ENCODE results near the gene CTNNA2.

The CTNNA2 gene

DNA sequence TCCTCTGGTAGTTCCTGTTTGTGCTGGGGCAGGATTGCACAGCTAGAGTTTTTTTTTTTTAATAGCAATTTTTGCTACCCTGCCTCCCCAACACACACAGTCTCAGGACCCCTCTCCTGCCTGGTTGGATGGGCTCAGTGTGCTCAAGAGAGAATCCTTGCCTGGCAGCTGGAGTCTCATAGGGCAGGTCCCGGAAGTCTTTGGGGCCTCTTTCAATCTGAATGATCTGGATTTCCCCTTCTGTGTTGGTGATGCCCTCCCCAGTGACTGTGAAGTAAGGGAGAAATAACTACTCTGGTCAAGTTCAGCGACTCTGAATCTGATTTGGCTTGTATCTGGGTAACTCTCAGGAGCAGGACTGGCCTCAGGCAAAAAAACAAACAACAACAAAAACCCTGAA is 1012.3 kb downstream of the CTNNA2 start:
- H3K27ac ChIP-seq (ENCODE audit: low read depth, low read length, severe bottlenecking) = no peak overlapping the region
- H3K4me1 ChIP-seq (ENCODE audit: control insufficient read depth, insufficient read depth, low read length, poor library complexity, severe bottlenecking) = no peaks in the 10 kb centered on the region
- WGBS, 2 experiments (ENCODE audit: insufficient coverage in 2 of 2) = 100% methylated on average over 1 of the region's 2 CpGs; no CpG with 5 or more reads in 1 of the 2 experiments
- H3K4me3 ChIP-seq (ENCODE audit: extremely low read depth, insufficient read depth, low read length, poor library complexity, severe bottlenecking) = no peak overlapping the region
- no peaks in the 10 kb centered on the region for H3K36me3 ChIP-seq (ENCODE audit: control insufficient read depth, insufficient read depth, low read length)
- no peaks in the 10 kb centered on the region for H3K9me3 ChIP-seq (ENCODE audit: control insufficient read depth, low read length)

DNA sequence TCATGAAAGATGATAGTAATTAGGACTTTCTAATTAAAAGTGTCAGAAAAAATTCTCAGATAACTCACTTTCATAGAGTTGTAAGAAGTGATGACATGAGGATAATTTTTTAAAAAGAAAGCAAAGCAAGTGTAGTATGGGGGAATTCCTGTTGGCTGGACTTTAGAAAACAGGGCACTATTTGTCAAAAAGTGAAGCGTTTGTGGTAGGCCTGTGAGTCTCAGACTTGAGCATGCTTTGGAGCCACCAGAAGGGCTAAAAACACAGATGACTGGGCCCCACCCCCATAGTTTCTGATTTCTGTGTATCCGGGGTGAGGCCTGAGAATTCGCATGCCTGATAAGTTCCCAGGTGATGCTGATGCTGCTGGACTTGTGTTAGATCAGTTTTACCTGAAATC is 1014.3 kb downstream of the CTNNA2 start:
- no peaks in the 10 kb centered on the region for H3K36me3 ChIP-seq (ENCODE audit: control insufficient read depth, insufficient read depth, low read length)
- no peaks in the 10 kb centered on the region for H3K4me1 ChIP-seq (ENCODE audit: control insufficient read depth, insufficient read depth, low read length, poor library complexity, severe bottlenecking)
- H3K9me3 ChIP-seq (ENCODE audit: control insufficient read depth, low read length) = no peaks in the 10 kb centered on the region
- 81 to 83% methylated on average over 3 of the region's 3 CpGs for WGBS, 2 experiments (ENCODE audit: insufficient coverage in 2 of 2)
- no peak overlapping the region for H3K27ac ChIP-seq (ENCODE audit: low read depth, low read length, severe bottlenecking)
- H3K4me3 ChIP-seq (ENCODE audit: extremely low read depth, insufficient read depth, low read length, poor library complexity, severe bottlenecking) = no peak overlapping the region

DNA sequence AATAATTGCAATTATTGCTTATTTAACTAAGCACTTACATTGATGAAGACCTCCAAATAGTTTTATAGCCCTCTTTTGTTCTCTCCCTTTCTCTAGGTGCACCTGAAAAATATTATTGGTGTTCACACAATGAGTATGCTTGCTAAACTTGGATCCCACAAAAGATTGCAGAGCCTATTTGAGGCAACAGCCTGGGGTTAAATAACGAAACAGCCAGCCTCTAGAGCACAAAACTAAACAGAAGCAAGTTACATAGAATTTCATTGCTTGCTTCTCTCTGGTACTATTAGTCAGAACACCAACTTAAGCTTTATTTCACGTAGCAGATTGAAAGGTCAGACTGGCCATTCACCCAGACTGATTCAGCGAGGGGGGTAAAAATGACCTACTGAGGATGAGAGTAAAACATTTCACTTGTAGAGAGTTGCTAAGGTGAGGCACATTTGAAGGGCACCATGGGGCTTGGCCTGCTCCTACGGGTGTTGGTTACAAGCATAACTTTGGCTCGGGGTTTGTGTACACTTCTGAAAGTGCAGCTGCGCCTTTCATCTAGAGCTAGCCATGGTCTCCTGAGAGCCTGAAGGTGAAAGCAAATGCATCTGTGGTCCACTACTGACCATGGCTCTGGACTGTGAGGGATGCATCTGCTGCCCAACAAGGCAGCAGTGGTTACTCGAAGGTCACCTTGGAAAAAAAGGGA is 1016.8 kb downstream of the CTNNA2 start:
- no peaks in the 10 kb centered on the region for H3K36me3 ChIP-seq (ENCODE audit: control insufficient read depth, insufficient read depth, low read length)
- 82 to 92% methylated on average over 5 to 6 of the region's 7 CpGs for WGBS, 2 experiments (ENCODE audit: insufficient coverage in 2 of 2)
- no peaks in the 10 kb centered on the region for H3K4me1 ChIP-seq (ENCODE audit: control insufficient read depth, insufficient read depth, low read length, poor library complexity, severe bottlenecking)
- H3K27ac ChIP-seq (ENCODE audit: low read depth, low read length, severe bottlenecking) = no peak overlapping the region
- no peaks in the 10 kb centered on the region for H3K9me3 ChIP-seq (ENCODE audit: control insufficient read depth, low read length)
- no peak overlapping the region for H3K4me3 ChIP-seq (ENCODE audit: extremely low read depth, insufficient read depth, low read length, poor library complexity, severe bottlenecking)

DNA sequence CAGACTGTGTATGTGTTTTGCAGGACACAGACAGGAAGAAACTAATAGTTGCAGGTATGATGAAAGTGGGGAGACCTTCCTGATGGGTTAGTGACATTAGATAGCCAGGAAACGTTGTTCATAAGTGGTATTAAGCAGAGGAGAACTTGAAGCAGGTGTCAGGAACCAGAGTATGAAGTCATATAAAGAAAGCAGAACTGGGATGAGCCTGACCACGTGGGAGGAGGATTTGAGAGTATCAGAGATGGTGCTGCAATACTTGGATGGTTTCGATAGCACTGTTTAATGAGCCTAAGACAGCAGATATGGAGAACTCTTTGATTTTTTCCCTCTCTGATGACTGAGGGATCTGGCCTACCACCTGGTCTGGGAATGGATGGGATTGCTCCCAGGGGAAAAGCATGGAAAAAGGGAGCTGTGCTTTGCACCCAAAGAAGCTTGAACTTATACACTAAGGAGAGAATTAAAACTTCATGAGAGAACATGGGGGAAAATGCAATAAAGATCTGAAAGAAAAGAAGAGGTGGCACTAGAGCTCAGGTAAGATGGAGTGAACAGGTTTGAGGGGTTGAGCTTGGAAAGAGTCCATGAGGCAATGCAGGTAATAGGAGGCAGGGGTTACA is 1017.7 kb downstream of the CTNNA2 start:
- Histone ChIP-seq H3K9me3 (ENCODE audit: control insufficient read depth, low read length) (no peaks in the 10 kb centered on the region), H3K4me1 (ENCODE audit: control insufficient read depth, insufficient read depth, low read length, poor library complexity, severe bottlenecking) (no peaks in the 10 kb centered on the region), H3K27ac (ENCODE audit: low read depth, low read length, severe bottlenecking) (no peak overlapping the region), H3K36me3 (ENCODE audit: control insufficient read depth, insufficient read depth, low read length) (no peaks in the 10 kb centered on the region), H3K4me3 (ENCODE audit: extremely low read depth, insufficient read depth, low read length, poor library complexity, severe bottlenecking) (no peak overlapping the region)
- 69 to 79% methylated on average over 3 of the region's 3 CpGs for WGBS, 2 experiments (ENCODE audit: insufficient coverage in 2 of 2)

DNA sequence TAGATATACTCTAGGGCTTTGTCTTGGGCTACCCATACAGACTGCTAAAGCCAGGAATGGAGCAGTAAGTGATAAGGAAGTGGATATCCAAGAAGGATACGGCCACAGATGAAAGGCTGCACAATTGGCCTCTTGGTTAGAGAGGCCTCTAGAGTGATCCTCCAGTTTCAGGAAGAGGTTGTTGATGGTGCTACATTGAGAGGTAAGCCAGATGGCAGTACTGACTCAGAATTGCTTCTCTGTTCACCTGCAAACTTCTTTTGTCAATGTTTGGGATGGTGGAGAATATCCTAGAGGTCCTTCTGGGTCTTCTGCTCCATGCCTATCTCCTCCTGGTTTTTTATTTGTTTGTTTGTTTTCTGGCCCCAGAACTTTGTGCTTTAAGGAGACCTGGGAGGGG is 1018.5 kb downstream of the CTNNA2 start:
- Histone ChIP-seq H3K4me3 (ENCODE audit: extremely low read depth, insufficient read depth, low read length, poor library complexity, severe bottlenecking) (no peak overlapping the region), H3K9me3 (ENCODE audit: control insufficient read depth, low read length) (no peaks in the 10 kb centered on the region)
- 100% methylated on average over 1 of the region's 1 CpG; no CpG with 5 or more reads in 1 of the 2 experiments for WGBS, 2 experiments (ENCODE audit: insufficient coverage in 2 of 2)

DNA sequence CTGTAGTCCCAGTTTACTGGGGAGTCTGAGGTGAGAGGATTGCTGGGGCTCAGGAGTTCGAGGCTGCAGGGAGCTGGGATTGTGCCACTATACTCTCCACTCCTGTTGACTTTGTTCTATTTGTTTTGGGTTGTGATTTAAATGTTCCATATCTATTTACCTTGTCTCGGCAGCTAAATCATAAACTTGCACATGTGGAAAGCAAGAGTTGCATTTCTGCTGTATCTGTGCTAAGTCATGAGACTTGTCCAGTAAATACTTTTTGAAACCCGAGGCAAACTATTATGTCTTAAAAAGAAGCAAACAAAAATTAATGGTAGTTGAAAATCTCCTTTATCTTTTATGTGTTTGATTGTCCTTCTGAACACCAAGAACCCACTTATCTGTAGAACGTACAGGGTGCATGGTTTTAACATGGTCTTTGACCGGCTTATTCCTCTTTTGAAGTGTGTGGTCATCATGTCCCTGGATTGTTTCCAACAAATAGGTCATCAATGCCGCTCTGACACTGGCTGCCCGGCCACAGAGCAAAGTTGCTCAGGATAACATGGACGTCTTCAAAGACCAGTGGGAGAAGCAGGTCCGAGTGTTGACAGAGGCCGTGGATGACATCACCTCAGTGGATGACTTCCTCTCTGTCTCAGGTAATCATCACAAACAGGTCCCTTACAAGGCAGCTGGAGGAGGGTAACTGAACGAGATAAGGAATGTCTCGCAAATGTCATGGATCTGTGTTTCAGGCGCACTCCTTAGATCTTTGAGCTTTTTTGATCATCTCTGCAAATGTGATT is 1032.8 kb downstream of the CTNNA2 start:
- H3K4me1 ChIP-seq (ENCODE audit: control insufficient read depth, insufficient read depth, low read length, poor library complexity, severe bottlenecking) = no peaks in the 10 kb centered on the region
- 89 to 92% methylated on average over 8 to 9 of the region's 13 CpGs for WGBS, 2 experiments (ENCODE audit: insufficient coverage in 2 of 2)
- no peaks in the 10 kb centered on the region for H3K9me3 ChIP-seq (ENCODE audit: control insufficient read depth, low read length)
- H3K36me3 ChIP-seq (ENCODE audit: control insufficient read depth, insufficient read depth, low read length) = no peaks in the 10 kb centered on the region
- no peak overlapping the region for H3K27ac ChIP-seq (ENCODE audit: low read depth, low read length, severe bottlenecking)
- no peak overlapping the region for H3K4me3 ChIP-seq (ENCODE audit: extremely low read depth, insufficient read depth, low read length, poor library complexity, severe bottlenecking)

More for the DNA sequence above, 1018.5 kb downstream of the CTNNA2 start:
- H3K4me1 ChIP-seq (ENCODE audit: control insufficient read depth, insufficient read depth, low read length, poor library complexity, severe bottlenecking) = no peaks in the 10 kb centered on the region
- H3K36me3 ChIP-seq (ENCODE audit: control insufficient read depth, insufficient read depth, low read length) = no peaks in the 10 kb centered on the region
- no peak overlapping the region for H3K27ac ChIP-seq (ENCODE audit: low read depth, low read length, severe bottlenecking)

DNA sequence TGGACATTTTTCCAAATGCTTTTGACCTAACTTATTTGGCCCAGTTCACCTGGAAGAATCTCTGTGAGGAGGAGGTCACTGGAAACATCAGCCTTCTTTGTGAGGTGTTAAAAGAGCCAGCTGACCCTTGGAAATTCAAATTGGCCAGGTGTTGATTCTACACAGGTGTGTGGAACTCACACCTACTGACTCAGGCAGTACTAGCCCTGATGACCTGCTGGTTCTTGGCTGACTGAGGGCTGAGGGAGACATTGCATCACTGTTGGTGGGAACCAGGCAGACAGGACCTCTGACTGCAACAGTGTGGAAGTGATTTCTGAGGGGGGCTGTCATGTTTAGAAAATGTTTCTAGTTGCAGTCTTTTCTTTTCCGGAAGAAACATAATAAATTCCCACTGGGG is 1033.9 kb downstream of the CTNNA2 start:
- H3K4me1 ChIP-seq (ENCODE audit: control insufficient read depth, insufficient read depth, low read length, poor library complexity, severe bottlenecking) = no peaks in the 10 kb centered on the region
- H3K4me3 ChIP-seq (ENCODE audit: extremely low read depth, insufficient read depth, low read length, poor library complexity, severe bottlenecking) = no peak overlapping the region
- no peaks in the 10 kb centered on the region for H3K36me3 ChIP-seq (ENCODE audit: control insufficient read depth, insufficient read depth, low read length)
- 100% methylated on average over 1 of the region's 1 CpG; no CpG with 5 or more reads in 1 of the 2 experiments for WGBS, 2 experiments (ENCODE audit: insufficient coverage in 2 of 2)
- no peaks in the 10 kb centered on the region for H3K9me3 ChIP-seq (ENCODE audit: control insufficient read depth, low read length)
- H3K27ac ChIP-seq (ENCODE audit: low read depth, low read length, severe bottlenecking) = no peak overlapping the region

DNA sequence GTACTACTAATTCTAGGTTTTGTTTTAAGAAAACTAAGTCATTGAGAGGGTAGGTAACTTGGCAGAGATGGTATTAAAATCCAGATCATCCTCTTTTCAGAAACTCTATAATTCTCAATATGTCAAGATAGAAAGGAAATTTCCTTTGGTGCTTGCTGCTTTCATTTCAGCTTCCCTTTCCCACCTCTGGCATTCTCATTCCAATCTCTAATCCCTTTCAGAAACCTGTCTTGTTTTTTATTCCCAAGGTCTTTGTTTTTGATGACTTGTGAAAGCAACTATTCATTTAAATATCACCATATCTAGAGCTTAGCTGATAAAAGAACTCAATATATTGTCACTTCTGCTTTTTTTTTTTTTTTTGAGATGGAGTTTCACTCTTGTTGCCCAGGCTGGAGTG is 1034.5 kb downstream of the CTNNA2 start:
- no peaks in the 10 kb centered on the region for H3K4me1 ChIP-seq (ENCODE audit: control insufficient read depth, insufficient read depth, low read length, poor library complexity, severe bottlenecking)
- H3K9me3 ChIP-seq (ENCODE audit: control insufficient read depth, low read length) = no peaks in the 10 kb centered on the region
- no peaks in the 10 kb centered on the region for H3K36me3 ChIP-seq (ENCODE audit: control insufficient read depth, insufficient read depth, low read length)
- H3K4me3 ChIP-seq (ENCODE audit: extremely low read depth, insufficient read depth, low read length, poor library complexity, severe bottlenecking) = no peak overlapping the region
- H3K27ac ChIP-seq (ENCODE audit: low read depth, low read length, severe bottlenecking) = no peak overlapping the region

DNA sequence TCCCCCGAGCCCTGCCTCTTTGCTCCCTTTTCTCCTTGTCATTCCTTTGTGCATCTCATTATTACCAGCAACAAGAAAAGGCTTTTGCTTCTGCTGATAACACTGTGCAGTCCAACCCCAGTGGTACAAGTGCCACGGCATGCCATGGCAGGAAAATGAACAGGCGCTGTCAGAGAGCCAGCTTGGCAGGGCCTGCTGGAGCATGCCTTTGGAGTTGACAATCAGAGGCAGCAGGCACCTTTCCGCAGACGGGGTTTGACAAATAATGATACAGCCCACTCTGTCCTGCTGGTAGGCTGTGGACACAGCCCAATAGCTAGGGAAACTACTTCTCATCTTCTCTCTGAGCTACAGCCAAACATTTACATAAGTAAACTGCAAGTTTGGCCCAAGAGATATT is 1035.6 kb downstream of the CTNNA2 start:
- no peak overlapping the region for H3K4me3 ChIP-seq (ENCODE audit: extremely low read depth, insufficient read depth, low read length, poor library complexity, severe bottlenecking)
- no peaks in the 10 kb centered on the region for H3K36me3 ChIP-seq (ENCODE audit: control insufficient read depth, insufficient read depth, low read length)
- 73 to 81% methylated on average over 5 of the region's 5 CpGs for WGBS, 2 experiments (ENCODE audit: insufficient coverage in 2 of 2)
- no peaks in the 10 kb centered on the region for H3K9me3 ChIP-seq (ENCODE audit: control insufficient read depth, low read length)
- H3K4me1 ChIP-seq (ENCODE audit: control insufficient read depth, insufficient read depth, low read length, poor library complexity, severe bottlenecking) = no peaks in the 10 kb centered on the region
- no peak overlapping the region for H3K27ac ChIP-seq (ENCODE audit: low read depth, low read length, severe bottlenecking)

DNA sequence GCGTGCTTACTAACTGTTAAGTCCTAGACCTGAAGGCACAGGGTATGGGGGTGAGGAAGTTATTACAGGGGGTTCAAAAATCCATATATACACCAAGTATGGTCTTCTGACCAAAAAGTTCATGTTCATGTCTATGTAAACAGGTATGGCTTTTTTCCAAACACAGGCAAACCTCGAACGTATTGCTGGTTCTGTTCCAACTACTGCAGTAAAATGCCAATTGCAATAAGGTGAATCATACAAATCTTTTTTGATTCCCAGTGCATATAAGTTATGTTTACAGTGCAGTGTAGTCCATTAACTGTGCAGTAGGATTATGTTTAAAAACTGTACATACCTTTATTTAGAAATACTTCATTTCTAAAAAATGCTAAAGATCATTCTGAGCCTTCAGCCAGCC is 1037.0 kb downstream of the CTNNA2 start:
- no peaks in the 10 kb centered on the region for H3K9me3 ChIP-seq (ENCODE audit: control insufficient read depth, low read length)
- H3K4me3 ChIP-seq (ENCODE audit: extremely low read depth, insufficient read depth, low read length, poor library complexity, severe bottlenecking) = no peak overlapping the region
- H3K27ac ChIP-seq (ENCODE audit: low read depth, low read length, severe bottlenecking) = no peak overlapping the region
- no peaks in the 10 kb centered on the region for H3K36me3 ChIP-seq (ENCODE audit: control insufficient read depth, insufficient read depth, low read length)
- WGBS, 2 experiments (ENCODE audit: insufficient coverage in 2 of 2) = 100% methylated on average over 2 of the region's 3 CpGs; no CpG with 5 or more reads in 1 of the 2 experiments
- H3K4me1 ChIP-seq (ENCODE audit: control insufficient read depth, insufficient read depth, low read length, poor library complexity, severe bottlenecking) = no peaks in the 10 kb centered on the region

DNA sequence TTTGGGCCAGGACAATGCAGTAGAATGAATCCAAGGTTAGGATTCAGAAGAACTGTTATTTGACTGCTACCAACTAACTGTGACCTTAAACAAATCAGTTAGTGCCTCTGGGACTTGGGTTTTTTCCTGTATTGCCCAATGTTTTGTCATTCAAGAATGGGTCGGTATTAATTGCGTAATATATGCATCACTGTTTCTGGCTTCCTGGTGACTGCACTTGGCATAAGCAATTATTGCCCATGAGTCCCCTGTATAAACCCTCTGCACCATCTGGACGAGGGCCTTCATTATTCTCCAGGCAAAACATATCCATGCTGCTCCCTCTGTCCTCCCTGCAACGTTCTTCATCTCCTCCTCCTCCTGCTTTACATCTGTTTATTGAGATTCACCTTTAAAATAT is 1047.5 kb downstream of the CTNNA2 start:
- no peaks in the 10 kb centered on the region for H3K4me1 ChIP-seq (ENCODE audit: control insufficient read depth, insufficient read depth, low read length, poor library complexity, severe bottlenecking)
- WGBS, 2 experiments (ENCODE audit: insufficient coverage in 2 of 2) = 70 to 75% methylated on average over 2 of the region's 4 CpGs

More for the DNA sequence above, 1047.5 kb downstream of the CTNNA2 start:
- Histone ChIP-seq H3K27ac (ENCODE audit: low read depth, low read length, severe bottlenecking) (no peak overlapping the region), H3K4me3 (ENCODE audit: extremely low read depth, insufficient read depth, low read length, poor library complexity, severe bottlenecking) (no peak overlapping the region), H3K36me3 (ENCODE audit: control insufficient read depth, insufficient read depth, low read length) (no peaks in the 10 kb centered on the region), H3K9me3 (ENCODE audit: control insufficient read depth, low read length) (no peaks in the 10 kb centered on the region)

Data from mesodermal cell (in vitro differentiated cells).